GM12878 (cell line): ENCODE measurements around the gene ENTPD5. TPM values are rescaled to one million over a fixed set of nuclear protein-coding genes. Genes with fewer than 3 reads are reported as not detected.

Experiments used
- ATAC-seq: fragments of 200-7000 bp; cut with Tn5 transposase; 3 replicates; pipeline ENCODE4 v1.9.1; 2020; ENCODE audit warnings: mild to moderate bottlenecking, moderate library complexity
- BruUV-seq: library from RNA; stranded (reverse); fragments of 400-500 nt; replicated peaks from 2 replicates; lab custom pipeline; 2021; lab: Mats Ljungman, UMichigan
- CTCF ChIA-PET: fragments of 300-600 bp; sonication (Branson Sonifier 250); formaldehyde crosslinking; extraction: SDS; loops from one replicate; lab custom pipeline; 2021; ENCODE audit warnings: inconsistent platforms; lab: Yijun Ruan, JAX
- POLR2A ChIA-PET: fragments of 350-600 bp; formaldehyde crosslinking; extraction: SDS; loops from one replicate; lab custom pipeline; 2021; ENCODE audit warnings: inconsistent platforms; lab: Charles Lee
- RAD21 ChIA-PET: fragments of 300-600 bp; sonication (Branson Sonifier 250); formaldehyde crosslinking; loops from one replicate; lab custom pipeline; 2023; ENCODE audit warnings: antibody characterized with exemption; ENCODE audit not compliant: unreplicated experiment; lab: Charles Lee
- SMC1A ChIA-PET: fragments of 300-600 bp; sonication (Branson Sonifier 250); formaldehyde crosslinking; loops from one replicate; lab custom pipeline; 2023; ENCODE audit not compliant: unreplicated experiment, uncharacterized antibody; lab: Charles Lee
- DNase-seq: peaks from one replicate; pipeline ENCODE4 v3.0.0-alpha.2; 2011; ENCODE audit warnings: low read depth, low spot score
- FAIRE-seq: peaks from 3 replicates; lab custom pipeline; 2011; peaks lifted over from hg19 to GRCh38; lab: Jason Lieb, UNC
- H2AFZ ChIP-seq: 2 replicates; pipeline ENCODE4 v1.6.0; 2011; ENCODE audit warnings: low read depth, low read length, control low read depth; ENCODE audit not compliant: control insufficient read depth
- H3K27ac ChIP-seq: 2 replicates; pipeline ENCODE4 v1.5.1; 2011; ENCODE audit warnings: control low read depth; ENCODE audit not compliant: control insufficient read depth, insufficient read depth
- H3K27me3 ChIP-seq, 2 experiments: replicated peaks in 1 of 2; 2 replicates each; pipeline versions ENCODE4 v1.6.0 to v1.6.1; 2011; ENCODE audit warnings: low read length in 1 of 2; ENCODE audit not compliant: control insufficient read depth in 2 of 2, insufficient read depth in 2 of 2
- H3K36me3 ChIP-seq, 2 experiments: 2 replicates each; pipeline ENCODE4 v1.5.1; 2011; ENCODE audit warnings: low read length in 1 of 2; ENCODE audit not compliant: control insufficient read depth in 2 of 2, insufficient read depth in 2 of 2
- H3K4me1 ChIP-seq: 2 replicates; pipeline ENCODE4 v1.6.1; 2011; ENCODE audit warnings: mild to moderate bottlenecking, low read length, moderate library complexity, mixed read lengths; ENCODE audit not compliant: control insufficient read depth, insufficient read depth
- H3K4me2 ChIP-seq: 2 replicates; pipeline ENCODE4 v1.6.0; 2011; ENCODE audit warnings: control low read depth; ENCODE audit not compliant: control insufficient read depth, insufficient read depth
- H3K4me3 ChIP-seq: fragments of 200-600 bp; sonication (generic); 2 replicates; pipeline ENCODE4 v1.5.1; 2016
- H3K79me2 ChIP-seq: 2 replicates; pipeline ENCODE4 v1.6.0; 2011; ENCODE audit warnings: low read length; ENCODE audit not compliant: control insufficient read depth, insufficient read depth
- H3K9ac ChIP-seq: 2 replicates; pipeline ENCODE4 v1.8.0; 2011; ENCODE audit warnings: low read length, control low read depth, mixed read lengths; ENCODE audit not compliant: control insufficient read depth, insufficient read depth
- H3K9me3 ChIP-seq: replicated peaks from 3 replicates; pipeline ENCODE4 v1.5.1; 2011; ENCODE audit warnings: mild to moderate bottlenecking, low read length; ENCODE audit not compliant: control insufficient read depth, insufficient read depth
- H4K20me1 ChIP-seq: 2 replicates; pipeline ENCODE4 v1.6.0; 2011; ENCODE audit not compliant: control insufficient read depth, insufficient read depth
- ASH2L ChIP-seq: fragments of 300-600, 200-600 bp; sonication (generic); IDR thresholded peaks from 2 replicates; pipeline ENCODE4 v1.6.1; 2017; ENCODE audit warnings: low read depth, mild to moderate bottlenecking, borderline replicate concordance
- DPF2 ChIP-seq: fragments of 450-650 bp; IDR thresholded peaks from 2 replicates; pipeline ENCODE4 v1.6.1; 2017; ENCODE audit warnings: mild to moderate bottlenecking
- FOXK2 ChIP-seq: fragments of 450-650 bp; IDR thresholded peaks from 2 replicates; pipeline ENCODE4 v1.6.1; 2017; ENCODE audit warnings: mild to moderate bottlenecking, moderate library complexity
- IRF4 ChIP-seq: IDR thresholded peaks from 2 replicates; pipeline ENCODE4 v1.6.1; 2011; ENCODE audit warnings: low read depth, low read length
- MTA3 ChIP-seq: IDR thresholded peaks from 2 replicates; pipeline ENCODE4 v1.6.1; 2012; ENCODE audit warnings: low read length, inconsistent platforms, borderline replicate concordance
- NFIC ChIP-seq: IDR thresholded peaks from 2 replicates; pipeline ENCODE4 v1.6.1; 2012; ENCODE audit warnings: low read depth, mild to moderate bottlenecking, inconsistent platforms, low read length, moderate library complexity
- RB1 ChIP-seq: fragments of 450-650 bp; formaldehyde crosslinking; IDR thresholded peaks from 2 replicates; pipeline ENCODE4 v1.6.1; 2017; ENCODE audit warnings: mild to moderate bottlenecking, borderline replicate concordance
- SIX5 ChIP-seq: IDR thresholded peaks from 2 replicates; pipeline ENCODE4 v1.6.1; 2011; ENCODE audit warnings: mild to moderate bottlenecking, low read depth, low read length, moderate library complexity; ENCODE audit not compliant: severe bottlenecking
- SUPT20H ChIP-seq: IDR thresholded peaks from 2 replicates; pipeline ENCODE4 v1.6.1; 2011; ENCODE audit warnings: low read depth, mild to moderate bottlenecking, low read length, moderate library complexity, borderline replicate concordance; ENCODE audit not compliant: control insufficient read depth
- TBL1XR1 ChIP-seq: IDR thresholded peaks from 2 replicates; pipeline ENCODE4 v1.6.1; 2012; ENCODE audit warnings: low read depth, low read length, improper control_type of control experiment
- ZNF207 ChIP-seq: fragments of 450-650 bp; IDR thresholded peaks from 2 replicates; pipeline ENCODE4 v1.6.1; 2014; ENCODE audit warnings: antibody characterized with exemption, mild to moderate bottlenecking, borderline replicate concordance
- ZNF274 ChIP-seq: IDR thresholded peaks from one replicate; pipeline ENCODE4 v1.8.0; 2011; ENCODE audit not compliant: insufficient read length, insufficient read depth
- WGBS: methylation state at CpG from one replicate; pipeline ENCODE4 v1.1.6; 2016; ENCODE audit warnings: low lambda C conversion rate; ENCODE audit not compliant: insufficient replicate concordance, insufficient coverage; ENCODE audit errors: missing lambda C conversion rate; 5-methylcytosine and 5-hydroxymethylcytosine counted together
- in situ Hi-C: fragments of 300-500 bp; cut with MboI; formaldehyde crosslinking; loops from 9 replicates; pipeline ENCODE4 v1.14.3; 2018; ENCODE audit warnings: mixed read lengths
- intact Hi-C: fragments of 100-400 bp; cut with micrococcal nuclease; formaldehyde crosslinking; loops from one replicate; pipeline ENCODE4 v1.14.2; 2022; ENCODE audit not compliant: unreplicated experiment
- polyA plus RNA-seq, 11 experiments: library from polyadenylated mRNA; depleted of rRNA in 4 of 11; unstranded in 6 of 11; stranded (reverse) in 5 of 11; fragments of >200 nt; fragmentation: Nextera tagmentation in 4 of 11; fragmentation: Illumina TruSeq in 1 of 11; extraction: Ambion mirVana in 4 of 11; extraction: Trizol in 1 of 11; gene quantifications; 1 replicate in 1 of 11; 2 replicates in 10 of 11; pipeline versions ENCODE4 v1.2.1 to v1.2.3, GENCODE V29; 2011 to 2016; ENCODE audit warnings: inconsistent platforms in 2 of 11, missing spikeins in 2 of 11, low read depth in 1 of 11
- total RNA-seq, 4 experiments: library from RNA; depleted of rRNA in 3 of 4; stranded (reverse); fragments of >200 nt in 3 of 4; fragmentation: Illumina TruSeq in 1 of 4; extraction: Trizol in 1 of 4; gene quantifications; 2 replicates each; pipeline versions ENCODE4 v1.2.1 to v1.2.3, GENCODE V29; 2013 to 2021
- TF ChIP-seq, protein P1 (sequence below): IDR thresholded peaks from 2 replicates; pipeline ENCODE4 v1.6.1; 2011; ENCODE audit warnings: borderline replicate concordance, low read depth, mild to moderate bottlenecking, moderate library complexity, mixed read lengths, low read length; ENCODE audit not compliant: insufficient read depth; ENCODE audit errors: extremely low read length
- TF ChIP-seq, protein P2 (sequence below): fragments of 450-650 bp; IDR thresholded peaks from 2 replicates; pipeline ENCODE4 v1.6.1; 2017; ENCODE audit warnings: antibody characterized with exemption, mild to moderate bottlenecking, moderate library complexity

The ENTPD5 gene
- total and polyA plus RNA-seq, 10 of the 15 experiments (the other 5 are each of a cell fraction or from before 2014, with no cell fraction given): 2.4 to 9.9 (median 7.6) TPM

GRCh38 chr14:73973497-73973896, 45.6 kb downstream of the ENTPD5 start:
- POLR2A ChIA-PET: no interaction called here
- in situ Hi-C loops: no loop called here

More at GRCh38 chr14:73973497-73973896, 45.6 kb downstream of the ENTPD5 start:
- ATAC-seq (no peak), FAIRE-seq (no peak), DNase-seq (no peak)
- intact Hi-C loops: no loop called here
- Histone ChIP-seq H3K27ac (no peak overlapping the region), H4K20me1 (no peaks in the 10 kb centered on the region; the same call in 1 of the 2 replicates), H3K9ac (no peak overlapping the region), H3K4me1 (no peaks in the 10 kb centered on the region), H3K4me2 (no peak overlapping the region), H3K79me2 (no peaks in the 10 kb centered on the region), H3K27me3 (no peaks in the 10 kb centered on the region), H2AFZ (no peak overlapping the region), H3K4me3 (no peak overlapping the region), H3K36me3 (peaks cover 4 to 14% of the 10 kb centered on the region in 2 experiments; a peak in 3 of 4 replicates), H3K9me3 (no peaks in the 10 kb centered on the region)
- TF ChIP-seq DPF2: no peak
- no peak for TF ChIP-seq FOXK2
- no peak for TF ChIP-seq SIX5
- no peak for TF ChIP-seq TBL1XR1
- no peak for TF ChIP-seq NFIC
- no peak for TF ChIP-seq ZNF274
- TF ChIP-seq, protein P1, sequence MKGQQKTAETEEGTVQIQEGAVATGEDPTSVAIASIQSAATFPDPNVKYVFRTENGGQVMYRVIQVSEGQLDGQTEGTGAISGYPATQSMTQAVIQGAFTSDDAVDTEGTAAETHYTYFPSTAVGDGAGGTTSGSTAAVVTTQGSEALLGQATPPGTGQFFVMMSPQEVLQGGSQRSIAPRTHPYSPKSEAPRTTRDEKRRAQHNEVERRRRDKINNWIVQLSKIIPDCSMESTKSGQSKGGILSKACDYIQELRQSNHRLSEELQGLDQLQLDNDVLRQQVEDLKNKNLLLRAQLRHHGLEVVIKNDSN: no peak
- no peak for TF ChIP-seq IRF4
- TF ChIP-seq SUPT20H: no peak
- no peak for TF ChIP-seq ZNF207
- TF ChIP-seq, protein P2, sequence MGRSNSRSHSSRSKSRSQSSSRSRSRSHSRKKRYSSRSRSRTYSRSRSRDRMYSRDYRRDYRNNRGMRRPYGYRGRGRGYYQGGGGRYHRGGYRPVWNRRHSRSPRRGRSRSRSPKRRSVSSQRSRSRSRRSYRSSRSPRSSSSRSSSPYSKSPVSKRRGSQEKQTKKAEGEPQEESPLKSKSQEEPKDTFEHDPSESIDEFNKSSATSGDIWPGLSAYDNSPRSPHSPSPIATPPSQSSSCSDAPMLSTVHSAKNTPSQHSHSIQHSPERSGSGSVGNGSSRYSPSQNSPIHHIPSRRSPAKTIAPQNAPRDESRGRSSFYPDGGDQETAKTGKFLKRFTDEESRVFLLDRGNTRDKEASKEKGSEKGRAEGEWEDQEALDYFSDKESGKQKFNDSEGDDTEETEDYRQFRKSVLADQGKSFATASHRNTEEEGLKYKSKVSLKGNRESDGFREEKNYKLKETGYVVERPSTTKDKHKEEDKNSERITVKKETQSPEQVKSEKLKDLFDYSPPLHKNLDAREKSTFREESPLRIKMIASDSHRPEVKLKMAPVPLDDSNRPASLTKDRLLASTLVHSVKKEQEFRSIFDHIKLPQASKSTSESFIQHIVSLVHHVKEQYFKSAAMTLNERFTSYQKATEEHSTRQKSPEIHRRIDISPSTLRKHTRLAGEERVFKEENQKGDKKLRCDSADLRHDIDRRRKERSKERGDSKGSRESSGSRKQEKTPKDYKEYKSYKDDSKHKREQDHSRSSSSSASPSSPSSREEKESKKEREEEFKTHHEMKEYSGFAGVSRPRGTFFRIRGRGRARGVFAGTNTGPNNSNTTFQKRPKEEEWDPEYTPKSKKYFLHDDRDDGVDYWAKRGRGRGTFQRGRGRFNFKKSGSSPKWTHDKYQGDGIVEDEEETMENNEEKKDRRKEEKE: no peak
- TF ChIP-seq ASH2L: no peak
- no peak for TF ChIP-seq RB1
- no peak for TF ChIP-seq MTA3
- ChIA-PET SMC1A (interaction anchor here (1.0 kb wide), 1 partner anchor 58 kb away, joined by 3 read pairs; no protein-coding TSS in a partner anchor), CTCF (no interaction called here), RAD21 (no interaction called here)
- 69% methylated on average over 2 of the region's 2 CpGs for WGBS
- no TSS peak for BruUV-seq
